Smooth muscle cell (in vitro differentiated cells): ENCODE data around the gene MSH3. TPM values are rescaled to one million over a fixed set of nuclear protein-coding genes. Genes with fewer than 3 reads are reported as not detected.

Experiments used
- DNase-seq: peaks from one replicate; lab custom pipeline; 2025; ENCODE audit not compliant: unreplicated experiment; lab: John Stamatoyannopoulos, UW
- H2AFZ ChIP-seq: fragments of 200-600 bp; sonication (generic); 2 replicates; pipeline ENCODE4 v1.6.0; 2016; ENCODE audit warnings: antibody characterized with exemption, low read depth, mild to moderate bottlenecking
- H3F3A ChIP-seq: fragments of 200-600 bp; sonication (generic); 2 replicates; pipeline ENCODE4 v1.6.0; 2017; ENCODE audit warnings: antibody characterized with exemption, low read depth
- H3K27ac ChIP-seq: fragments of 200-600 bp; sonication (generic); 2 replicates; pipeline ENCODE4 v1.5.1; 2016; ENCODE audit warnings: low read depth, mild to moderate bottlenecking
- H3K27me3 ChIP-seq: fragments of 200-600 bp; sonication (generic); 2 replicates; pipeline ENCODE4 v1.6.1; 2016; ENCODE audit warnings: low read depth, mild to moderate bottlenecking
- H3K36me3 ChIP-seq: fragments of 200-600 bp; sonication (generic); 2 replicates; pipeline ENCODE4 v1.5.1; 2016; ENCODE audit warnings: low read depth
- H3K4me1 ChIP-seq: fragments of 200-600 bp; sonication (generic); 2 replicates; pipeline ENCODE4 v1.5.1; 2016; ENCODE audit warnings: low read depth
- H3K4me2 ChIP-seq: fragments of 200-600 bp; sonication (generic); 2 replicates; pipeline ENCODE4 v1.6.0; 2016; ENCODE audit warnings: mild to moderate bottlenecking
- H3K4me3 ChIP-seq: fragments of 200-600 bp; sonication (generic); 2 replicates; pipeline ENCODE4 v1.5.1; 2016; ENCODE audit warnings: mild to moderate bottlenecking
- H3K79me2 ChIP-seq: fragments of 200-600 bp; sonication (generic); 2 replicates; pipeline ENCODE4 v1.6.0; 2016; ENCODE audit warnings: low read depth, mild to moderate bottlenecking
- H3K9ac ChIP-seq: fragments of 200-600 bp; sonication (generic); 2 replicates; pipeline ENCODE4 v1.6.0; 2016; ENCODE audit warnings: low read depth
- H3K9me3 ChIP-seq: fragments of 200-600 bp; sonication (generic); replicated peaks from 2 replicates; pipeline ENCODE4 v1.5.1; 2016; ENCODE audit warnings: low read depth
- H4K20me1 ChIP-seq: fragments of 200-600 bp; sonication (generic); 2 replicates; pipeline ENCODE4 v1.6.0; 2016; ENCODE audit warnings: low read depth
- CTCF ChIP-seq: fragments of 200-600 bp; sonication (generic); IDR thresholded peaks from 2 replicates; pipeline ENCODE4 v1.5.1; 2017; ENCODE audit warnings: borderline replicate concordance, mild to moderate bottlenecking, antibody characterized with exemption; ENCODE audit not compliant: insufficient read depth, poor library complexity, severe bottlenecking
- WGBS: methylation state at CpG from one replicate; pipeline ENCODE4 v1.1.7; 2016; ENCODE audit warnings: low lambda C conversion rate; 5-methylcytosine and 5-hydroxymethylcytosine counted together
- polyA plus RNA-seq: library from polyadenylated mRNA; unstranded; fragments of >200 nt; fragmentation: Nextera tagmentation; extraction: Ambion mirVana; gene quantifications from 2 replicates; pipeline ENCODE4 v1.2.1, GENCODE V29; 2016
- total RNA-seq: library from RNA; depleted of rRNA; stranded (reverse); fragments of >200 nt; gene quantifications from 2 replicates; pipeline ENCODE4 v1.2.3, GENCODE V29; 2014

The MSH3 gene
- total and polyA plus RNA-seq, 2 experiments from 2014 or later, result 5.1 to 12.6 TPM

- no peak for DNase-seq
- TF ChIP-seq CTCF, result no peak
- Histone ChIP-seq H3K27me3 (no peaks in the 10 kb centered on the region), H3K36me3 (no peaks in the 10 kb centered on the region), H3K79me2 (no peaks in the 10 kb centered on the region), H3F3A (no peaks in the 10 kb centered on the region), H3K9me3 (no peaks in the 10 kb centered on the region), H3K4me2 (no peak overlapping the region), H3K4me1 (peaks cover 8% of the 10 kb centered on the region), H3K27ac (no peak overlapping the region), H4K20me1 (no peaks in the 10 kb centered on the region), H3K4me3 (no peak overlapping the region), H3K9ac (no peak overlapping the region), H2AFZ (no peak overlapping the region)
- 77% methylated on average over 1 of the region's 1 CpG for WGBS
Measured at GRCh38 chr5:80619086-80619485, 35.4 kb upstream of the MSH3 start.

- DNase-seq, result no peak
- Histone ChIP-seq H3K4me1 (peaks cover 2% of the 10 kb centered on the region), H4K20me1 (no peaks in the 10 kb centered on the region), H3K4me3 (no peak overlapping the region), H3K4me2 (peak overlapping the region; percentile 0), H3K9me3 (no peaks in the 10 kb centered on the region), H3K36me3 (no peaks in the 10 kb centered on the region), H3K27ac (peak overlapping the region; percentile 35), H3K79me2 (no peaks in the 10 kb centered on the region), H3F3A (no peaks in the 10 kb centered on the region), H3K9ac (no peak overlapping the region), H2AFZ (peak overlapping the region; percentile 8), H3K27me3 (no peaks in the 10 kb centered on the region)
- WGBS, result 17% methylated on average over 4 of the region's 4 CpGs
- no peak for TF ChIP-seq CTCF
Measured at GRCh38 chr5:80620211-80620610, 34.2 kb upstream of the MSH3 start.

DNA sequence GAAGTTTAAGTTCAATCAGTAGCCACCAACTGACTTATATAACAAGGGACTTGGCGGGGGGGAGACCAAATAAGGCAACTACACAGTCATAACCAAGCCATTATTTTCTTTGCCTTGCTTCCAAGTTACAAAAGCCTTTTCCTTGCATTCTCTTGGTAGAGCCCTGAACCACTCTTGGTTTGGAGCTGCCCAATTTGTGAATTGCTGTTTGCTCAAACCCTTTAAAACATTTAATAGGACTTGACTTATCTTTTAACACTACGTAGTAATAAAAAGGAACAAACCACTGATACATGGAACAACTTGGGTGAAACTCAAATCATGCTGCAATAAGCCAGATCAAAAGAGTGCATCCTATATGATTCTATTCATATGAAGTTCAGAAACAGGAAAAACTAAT is 31.7 kb upstream of the MSH3 start:
- H3K9ac ChIP-seq, result no peak overlapping the region

More for the DNA sequence above, 31.7 kb upstream of the MSH3 start:
- Histone ChIP-seq H3K4me2 (no peak overlapping the region), H3F3A (no peaks in the 10 kb centered on the region), H3K36me3 (no peaks in the 10 kb centered on the region), H3K9me3 (no peaks in the 10 kb centered on the region), H3K79me2 (no peaks in the 10 kb centered on the region), H3K4me1 (no peaks in the 10 kb centered on the region), H3K27me3 (no peaks in the 10 kb centered on the region), H3K4me3 (no peak overlapping the region), H2AFZ (no peak overlapping the region), H4K20me1 (no peaks in the 10 kb centered on the region), H3K27ac (no peak overlapping the region)
- no peak for DNase-seq
- TF ChIP-seq CTCF, result no peak
- 86% methylated on average over 2 of the region's 2 CpGs for WGBS
